Measurements from ENCODE around the gene BSN. TPM values are rescaled to one million over a fixed set of nuclear protein-coding genes. Genes with fewer than 3 reads are reported as not detected.

Gene BSN
- polyA plus RNA-seq, 1 donor (not counting 4 experiments of a cell fraction or from before 2014, with no cell fraction given): under 0.01 TPM

- FAIRE-seq: no peak
- dilution Hi-C loops (cut with MboI; ENCODE audit: extremely low pct_ligation_motif_present, low sequenced_read_pairs): loop anchor here (25.0 kb wide), 1 partner anchor 99 kb away; the partner anchor contains the start of gene APEH
- TF ChIP-seq, protein P1, sequence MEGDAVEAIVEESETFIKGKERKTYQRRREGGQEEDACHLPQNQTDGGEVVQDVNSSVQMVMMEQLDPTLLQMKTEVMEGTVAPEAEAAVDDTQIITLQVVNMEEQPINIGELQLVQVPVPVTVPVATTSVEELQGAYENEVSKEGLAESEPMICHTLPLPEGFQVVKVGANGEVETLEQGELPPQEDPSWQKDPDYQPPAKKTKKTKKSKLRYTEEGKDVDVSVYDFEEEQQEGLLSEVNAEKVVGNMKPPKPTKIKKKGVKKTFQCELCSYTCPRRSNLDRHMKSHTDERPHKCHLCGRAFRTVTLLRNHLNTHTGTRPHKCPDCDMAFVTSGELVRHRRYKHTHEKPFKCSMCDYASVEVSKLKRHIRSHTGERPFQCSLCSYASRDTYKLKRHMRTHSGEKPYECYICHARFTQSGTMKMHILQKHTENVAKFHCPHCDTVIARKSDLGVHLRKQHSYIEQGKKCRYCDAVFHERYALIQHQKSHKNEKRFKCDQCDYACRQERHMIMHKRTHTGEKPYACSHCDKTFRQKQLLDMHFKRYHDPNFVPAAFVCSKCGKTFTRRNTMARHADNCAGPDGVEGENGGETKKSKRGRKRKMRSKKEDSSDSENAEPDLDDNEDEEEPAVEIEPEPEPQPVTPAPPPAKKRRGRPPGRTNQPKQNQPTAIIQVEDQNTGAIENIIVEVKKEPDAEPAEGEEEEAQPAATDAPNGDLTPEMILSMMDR (optimal IDR thresholded peaks at IDR 0.05 in 1 of 3, IDR thresholded peaks at IDR 0.05 in 1 of 3, conservative IDR thresholded peaks at IDR 0.05 in 1 of 3; ENCODE audit: extremely low read depth in 1 of 3, insufficient read depth in 2 of 3, low read length in 3 of 3): peak in 1 of 3 experiments; percentile 40
- TF ChIP-seq EZH2 (IDR thresholded peaks at IDR 0.05; ENCODE audit: low read length): no peak
Measured at GRCh38 chr3:49563040-49563578, 8.8 kb downstream of the BSN start.

DNA sequence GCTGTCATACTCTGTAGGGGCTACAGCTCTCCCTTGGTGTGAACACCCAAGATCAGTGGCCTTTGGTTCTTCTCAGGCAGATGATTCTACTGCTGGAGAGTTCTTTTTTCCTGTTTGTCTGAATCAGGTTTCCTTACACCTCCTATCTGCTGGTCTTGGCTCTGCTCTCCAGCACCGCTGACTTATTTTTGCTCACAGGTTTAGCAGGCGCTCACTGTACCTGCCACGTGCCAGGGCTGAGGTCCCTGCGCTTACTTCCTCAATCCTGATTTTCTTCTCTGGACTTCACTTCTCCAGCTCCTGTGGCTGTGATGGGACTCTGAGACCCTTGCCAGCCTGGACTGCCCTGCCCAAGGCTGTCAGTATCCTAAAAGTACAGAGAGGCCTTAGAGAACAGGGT, 9.5 kb downstream of the BSN start:
- Histone ChIP-seq H3K9me3 (ENCODE audit: control insufficient read depth, low read depth, low read length) (no peaks in the 10 kb centered on the region), H3K27ac (ENCODE audit: control insufficient read depth, insufficient read depth, low read length) (no peak overlapping the region), H3K9ac (ENCODE audit: control insufficient read depth, extremely low read depth, insufficient read depth, low read length) (no peak overlapping the region), H3K27me3 (ENCODE audit: control insufficient read depth, extremely low read depth, insufficient read depth, low read length) (peaks cover 7% of the 10 kb centered on the region), H3K4me3 (ENCODE audit: control insufficient read depth in 2 of 3, extremely low read depth in 1 of 3, insufficient read depth in 2 of 3, low read depth in 1 of 3, low read length in 3 of 3) (no peak overlapping the region), H3K9me1 (ENCODE audit: control insufficient read depth, extremely low read depth, insufficient read depth, low read length) (no peaks in the 10 kb centered on the region), H3K4me1 (ENCODE audit: control insufficient read depth, extremely low read depth, insufficient read depth, low read length) (peaks cover 8% of the 10 kb centered on the region), H3K79me2 (ENCODE audit: control insufficient read depth, insufficient read depth, low read length) (no peaks in the 10 kb centered on the region), H4K20me1 (ENCODE audit: control insufficient read depth, extremely low read depth, insufficient read depth, low read length) (no peaks in the 10 kb centered on the region), H3K4me2 (ENCODE audit: control insufficient read depth, extremely low read depth, insufficient read depth, low read depth, low read length) (no peak overlapping the region), H3K36me3 (ENCODE audit: control insufficient read depth in 2 of 2, extremely low read depth in 1 of 2, insufficient read depth in 2 of 2, low read length in 2 of 2) (no peaks in the 10 kb centered on the region), H2AFZ (ENCODE audit: control insufficient read depth, low read length) (no peak overlapping the region)
- TF ChIP-seq, protein P1 (optimal IDR thresholded peaks at IDR 0.05 in 1 of 3, IDR thresholded peaks at IDR 0.05 in 1 of 3, conservative IDR thresholded peaks at IDR 0.05 in 1 of 3; ENCODE audit: extremely low read depth in 1 of 3, insufficient read depth in 2 of 3, low read length in 3 of 3): no peak
- TF ChIP-seq EZH2 (IDR thresholded peaks at IDR 0.05; ENCODE audit: low read length): no peak
- DNase-seq (ENCODE audit: low read depth, low spot score) (no peak), FAIRE-seq (no peak)
- dilution Hi-C loops (cut with MboI; ENCODE audit: extremely low pct_ligation_motif_present, low sequenced_read_pairs): loop anchor here (25.0 kb wide), 1 partner anchor 99 kb away; the partner anchor contains the start of gene APEH

More at GRCh38 chr3:49563040-49563578, 8.8 kb downstream of the BSN start:
- H3K36me3 ChIP-seq (ENCODE audit: control insufficient read depth in 2 of 2, extremely low read depth in 1 of 2, insufficient read depth in 2 of 2, low read length in 2 of 2): no peaks in the 10 kb centered on the region
- H3K27ac ChIP-seq (ENCODE audit: control insufficient read depth, insufficient read depth, low read length): no peak overlapping the region
- H3K9ac ChIP-seq (ENCODE audit: control insufficient read depth, extremely low read depth, insufficient read depth, low read length): no peak overlapping the region
- no peaks in the 10 kb centered on the region for H3K9me1 ChIP-seq (ENCODE audit: control insufficient read depth, extremely low read depth, insufficient read depth, low read length)
- no peaks in the 10 kb centered on the region for H3K79me2 ChIP-seq (ENCODE audit: control insufficient read depth, insufficient read depth, low read length)
- no peak for DNase-seq (ENCODE audit: low read depth, low spot score)
- H4K20me1 ChIP-seq (ENCODE audit: control insufficient read depth, extremely low read depth, insufficient read depth, low read length): no peaks in the 10 kb centered on the region
- no peak overlapping the region for H2AFZ ChIP-seq (ENCODE audit: control insufficient read depth, low read length)
- no peak overlapping the region for H3K4me3 ChIP-seq (ENCODE audit: control insufficient read depth in 2 of 3, extremely low read depth in 1 of 3, insufficient read depth in 2 of 3, low read depth in 1 of 3, low read length in 3 of 3)
- H3K4me2 ChIP-seq (ENCODE audit: control insufficient read depth, extremely low read depth, insufficient read depth, low read depth, low read length): no peak overlapping the region
- H3K27me3 ChIP-seq (ENCODE audit: control insufficient read depth, extremely low read depth, insufficient read depth, low read length): peaks cover 10% of the 10 kb centered on the region
- no peaks in the 10 kb centered on the region for H3K9me3 ChIP-seq (ENCODE audit: control insufficient read depth, low read depth, low read length)
- H3K4me1 ChIP-seq (ENCODE audit: control insufficient read depth, extremely low read depth, insufficient read depth, low read length): peaks cover 8% of the 10 kb centered on the region
